IMR-90 (cell line): ENCODE data around the gene TLL1. TPM values are rescaled to one million over a fixed set of nuclear protein-coding genes. Genes with fewer than 3 reads are reported as not detected.

Experiments
- ATAC-seq: fragments of 200-7000 bp; cut with Tn5 transposase; 2 replicates; pipeline ENCODE4 v1.9.1; 2020; ENCODE audit warnings: low read depth, mild to moderate bottlenecking, moderate library complexity
- BruUV-seq: library from RNA; stranded (reverse); fragments of 400-500 nt; replicated peaks from 2 replicates; lab custom pipeline; 2021; lab: Mats Ljungman, UMichigan
- CTCF ChIA-PET: fragments of 300-600 bp; formaldehyde crosslinking; extraction: SDS; loops from one replicate; lab custom pipeline; 2021; ENCODE audit warnings: antibody characterized with exemption; lab: Yijun Ruan, JAX
- POLR2A ChIA-PET: fragments of 300-600 bp; sonication (Branson Sonifier 250); formaldehyde crosslinking; loops from one replicate; lab custom pipeline; 2022; ENCODE audit warnings: antibody characterized with exemption; ENCODE audit not compliant: unreplicated experiment; lab: Charles Lee
- DNase-seq: peaks from one replicate; pipeline ENCODE4 v3.0.0; 2013
- H2AFZ ChIP-seq: replicated peaks from 2 replicates; pipeline ENCODE3; 2013; ENCODE audit warnings: low read length, mild to moderate bottlenecking; ENCODE audit not compliant: poor library complexity
- H2AK5ac ChIP-seq: 2 replicates; pipeline ENCODE4 v1.6.1; 2013; ENCODE audit warnings: low read depth, low read length, inconsistent platforms
- H2AK9ac ChIP-seq: replicated peaks from 2 replicates; pipeline ENCODE3; 2013; ENCODE audit warnings: mild to moderate bottlenecking, low read depth, low read length, moderate library complexity; ENCODE audit not compliant: poor library complexity
- H2BK120ac ChIP-seq: 2 replicates; pipeline ENCODE4 v1.6.1; 2013; ENCODE audit warnings: low read depth, low read length, inconsistent platforms
- H2BK15ac ChIP-seq: 3 replicates; pipeline ENCODE4 v1.6.1; 2013; ENCODE audit warnings: low read depth, low read length, inconsistent platforms
- H2BK20ac ChIP-seq: 2 replicates; pipeline ENCODE4 v1.6.1; 2013; ENCODE audit warnings: low read depth, mild to moderate bottlenecking, inconsistent platforms, low read length, moderate library complexity
- H2BK5ac ChIP-seq: 2 replicates; pipeline ENCODE4 v1.6.1; 2013; ENCODE audit warnings: mild to moderate bottlenecking, low read depth, low read length, inconsistent platforms; ENCODE audit not compliant: poor library complexity, severe bottlenecking
- H3K14ac ChIP-seq: replicated peaks from 2 replicates; pipeline ENCODE4 v1.6.1; 2013; ENCODE audit warnings: low read depth, low read length, inconsistent platforms
- H3K18ac ChIP-seq: 2 replicates; pipeline ENCODE4 v1.6.1; 2013; ENCODE audit warnings: low read depth, low read length, control low read depth
- H3K23ac ChIP-seq: 2 replicates; pipeline ENCODE4 v1.6.1; 2013; ENCODE audit warnings: low read depth, low read length, inconsistent platforms
- H3K27ac ChIP-seq: 2 replicates; pipeline ENCODE4 v1.5.1; 2013; ENCODE audit warnings: mild to moderate bottlenecking, control low read depth, low read length; ENCODE audit not compliant: insufficient read depth
- H3K27me3 ChIP-seq: 2 replicates; pipeline ENCODE4 v1.6.1; 2013; ENCODE audit warnings: low read length; ENCODE audit not compliant: control insufficient read depth, insufficient read depth
- H3K36me3 ChIP-seq: 2 replicates; pipeline ENCODE4 v1.6.1; 2013; ENCODE audit warnings: low read length, mixed read lengths; ENCODE audit not compliant: control insufficient read depth, insufficient read depth
- H3K4ac ChIP-seq: 2 replicates; pipeline ENCODE4 v1.6.1; 2013; ENCODE audit warnings: low read depth, low read length, inconsistent platforms
- H3K4me1 ChIP-seq: 2 replicates; pipeline ENCODE4 v1.6.1; 2013; ENCODE audit warnings: low read length, mixed read lengths; ENCODE audit not compliant: control insufficient read depth, insufficient read depth
- H3K4me2 ChIP-seq: 2 replicates; pipeline ENCODE4 v1.6.1; 2013; ENCODE audit warnings: low read depth, mild to moderate bottlenecking, control low read depth, low read length, moderate library complexity
- H3K4me3 ChIP-seq: 2 replicates; pipeline ENCODE4 v1.5.1; 2013; ENCODE audit warnings: low read depth, mild to moderate bottlenecking, control low read depth, low read length, moderate library complexity; ENCODE audit not compliant: insufficient read depth
- H3K56ac ChIP-seq: 2 replicates; pipeline ENCODE4 v1.6.1; 2013; ENCODE audit warnings: low read length, inconsistent platforms; ENCODE audit not compliant: insufficient read depth; ENCODE audit errors: extremely low read depth
- H3K79me1 ChIP-seq, 2 experiments: 2 replicates each; pipeline ENCODE4 v1.6.1; 2013; ENCODE audit warnings: low read length in 2 of 2, inconsistent platforms in 1 of 2, low read depth in 1 of 2
- H3K9ac ChIP-seq: 2 replicates; pipeline ENCODE4 v1.6.1; 2013; ENCODE audit warnings: low read depth, low read length, control low read depth
- H3K9me1 ChIP-seq: 2 replicates; pipeline ENCODE4 v1.6.1; 2013; ENCODE audit warnings: low read length, inconsistent platforms; ENCODE audit not compliant: insufficient read depth
- H3K9me3 ChIP-seq: 2 replicates; pipeline ENCODE4 v1.6.1; 2013; ENCODE audit warnings: low read length; ENCODE audit not compliant: control insufficient read depth, insufficient read depth
- H4K20me1 ChIP-seq: 2 replicates; pipeline ENCODE4 v1.6.1; 2013; ENCODE audit warnings: low read length, inconsistent platforms; ENCODE audit not compliant: insufficient read depth
- H4K5ac ChIP-seq: 2 replicates; pipeline ENCODE4 v1.6.1; 2013; ENCODE audit warnings: mild to moderate bottlenecking, low read depth, low read length, control low read depth
- H4K8ac ChIP-seq, 2 experiments: 2 replicates each; pipeline ENCODE4 v1.6.1; 2013; ENCODE audit warnings: low read depth in 2 of 2, low read length in 2 of 2, control low read depth in 1 of 2, inconsistent platforms in 1 of 2
- H4K91ac ChIP-seq: 2 replicates; pipeline ENCODE4 v1.6.1; 2013; ENCODE audit warnings: low read depth, low read length, inconsistent platforms; ENCODE audit not compliant: insufficient read depth
- POLR2A ChIP-seq: IDR thresholded peaks from 2 replicates; pipeline ENCODE4 v1.6.1; 2012; ENCODE audit warnings: mild to moderate bottlenecking, low read depth, low read length
- RCOR1 ChIP-seq: IDR thresholded peaks from 2 replicates; pipeline ENCODE4 v1.6.1; 2012; ENCODE audit warnings: mild to moderate bottlenecking, low read length, improper control_type of control experiment; ENCODE audit not compliant: insufficient replicate concordance
- WGBS, 2 experiments: methylation state at CpG; one replicate each; pipeline versions ENCODE4 v1.1.5 to v1.1.7; 2013; ENCODE audit warnings: missing lambda C conversion rate in 2 of 2; ENCODE audit not compliant: insufficient read length in 1 of 2; ENCODE audit errors: extremely low coverage in 2 of 2; 5-methylcytosine and 5-hydroxymethylcytosine counted together
- dilution Hi-C: fragments of 300-500 bp; cut with HindIII; formaldehyde crosslinking; loops from one replicate; pipeline ENCODE4 v1.14.3; 2018; ENCODE audit warnings: low sequenced_read_pairs; ENCODE audit not compliant: unreplicated experiment
- in situ Hi-C: fragments of 300-500 bp; cut with MboI; formaldehyde crosslinking; loops from 3 replicates; pipeline ENCODE4 v1.14.3; 2019; ENCODE audit warnings: low sequenced_read_pairs, inconsistent platforms, mixed read lengths
- intact Hi-C: fragments of 100-400 bp; cut with micrococcal nuclease; formaldehyde crosslinking; loops from 2 replicates; pipeline ENCODE4 v1.10.0; 2022
- polyA plus RNA-seq, 3 experiments: library from polyadenylated mRNA; depleted of rRNA; stranded (reverse); fragments of >200 nt; gene quantifications; 2 replicates each; pipeline ENCODE4 v1.2.3, GENCODE V29; 2012; ENCODE audit warnings: low replicate concordance in 1 of 3
- total RNA-seq: library from RNA; depleted of rRNA; stranded (reverse); fragments of >200 nt; gene quantifications from 2 replicates; pipeline ENCODE4 v1.2.3, GENCODE V29; 2012
- TF ChIP-seq, protein P1 (sequence below): conservative IDR thresholded peaks from 2 replicates; pipeline ENCODE4 v1.5.1; 2012; ENCODE audit warnings: mild to moderate bottlenecking, low read depth, low read length, improper control_type of control experiment

Gene TLL1
- total and polyA plus RNA-seq, 2 of the 4 experiments (the other 2 are of a cell fraction) = not detected

GRCh38 chr4:165928601-165929000 lies 55.6 kb downstream of the TLL1 start:
- dilution Hi-C loops (no loop called here), in situ Hi-C loops (no loop called here), intact Hi-C loops (no loop called here)
- no peak for DNase-seq
- H4K5ac ChIP-seq = no peak overlapping the region
- H3K9ac ChIP-seq = no peak overlapping the region
- no peaks in the 10 kb centered on the region for H3K9me1 ChIP-seq
- no peak overlapping the region for H3K27ac ChIP-seq
- H4K8ac ChIP-seq = no peak overlapping the region
- no CpG with 5 or more reads among the region's 2 CpGs for WGBS, 2 experiments
- ChIA-PET CTCF (no interaction called here), POLR2A (no interaction called here)
- no peak for TF ChIP-seq POLR2A
- TF ChIP-seq, protein P1, sequence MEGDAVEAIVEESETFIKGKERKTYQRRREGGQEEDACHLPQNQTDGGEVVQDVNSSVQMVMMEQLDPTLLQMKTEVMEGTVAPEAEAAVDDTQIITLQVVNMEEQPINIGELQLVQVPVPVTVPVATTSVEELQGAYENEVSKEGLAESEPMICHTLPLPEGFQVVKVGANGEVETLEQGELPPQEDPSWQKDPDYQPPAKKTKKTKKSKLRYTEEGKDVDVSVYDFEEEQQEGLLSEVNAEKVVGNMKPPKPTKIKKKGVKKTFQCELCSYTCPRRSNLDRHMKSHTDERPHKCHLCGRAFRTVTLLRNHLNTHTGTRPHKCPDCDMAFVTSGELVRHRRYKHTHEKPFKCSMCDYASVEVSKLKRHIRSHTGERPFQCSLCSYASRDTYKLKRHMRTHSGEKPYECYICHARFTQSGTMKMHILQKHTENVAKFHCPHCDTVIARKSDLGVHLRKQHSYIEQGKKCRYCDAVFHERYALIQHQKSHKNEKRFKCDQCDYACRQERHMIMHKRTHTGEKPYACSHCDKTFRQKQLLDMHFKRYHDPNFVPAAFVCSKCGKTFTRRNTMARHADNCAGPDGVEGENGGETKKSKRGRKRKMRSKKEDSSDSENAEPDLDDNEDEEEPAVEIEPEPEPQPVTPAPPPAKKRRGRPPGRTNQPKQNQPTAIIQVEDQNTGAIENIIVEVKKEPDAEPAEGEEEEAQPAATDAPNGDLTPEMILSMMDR = no peak
- no peak for TF ChIP-seq RCOR1
- no peaks in the 10 kb centered on the region for H4K20me1 ChIP-seq
- no peak overlapping the region for H4K91ac ChIP-seq
- no peak overlapping the region for H3K56ac ChIP-seq
- no peaks in the 10 kb centered on the region for H3K79me1 ChIP-seq
- H3K27me3 ChIP-seq = no peaks in the 10 kb centered on the region
- no peak overlapping the region for H2BK20ac ChIP-seq
- no peak overlapping the region for H3K4me3 ChIP-seq
- H3K9me3 ChIP-seq = peaks cover 9% of the 10 kb centered on the region
- H2AK5ac ChIP-seq = no peak overlapping the region
- no peak overlapping the region for H3K4ac ChIP-seq
- H2BK120ac ChIP-seq = no peak overlapping the region
- no peak overlapping the region for H3K18ac ChIP-seq
- no peak overlapping the region for H2AFZ ChIP-seq
- no peak for ATAC-seq
- H2BK5ac ChIP-seq = no peak overlapping the region
- H3K23ac ChIP-seq = no peak overlapping the region
- no peak overlapping the region for H3K14ac ChIP-seq
- H2BK15ac ChIP-seq = no peak overlapping the region
- no peak overlapping the region for H3K4me2 ChIP-seq
- no peaks in the 10 kb centered on the region for H3K36me3 ChIP-seq
- no peaks in the 10 kb centered on the region for H3K4me1 ChIP-seq
- H2AK9ac ChIP-seq = no peak overlapping the region
- no TSS peak for BruUV-seq
